A549 (cell line): ENCODE data around the gene CPA4. TPM values are rescaled to one million over a fixed set of nuclear protein-coding genes. Genes with fewer than 3 reads are reported as not detected.

Experiments
- ATAC-seq, 2 experiments: fragments of 200-7000 bp in 1 of 2; fragments of >200 bp in 1 of 2; cut with Nextera tagmentation in 1 of 2; cut with Tn5 transposase in 1 of 2; 3 replicates each; pipeline versions ENCODE4 v1.8.0 to v1.9.1; 2018 to 2020; ENCODE audit warnings: mild to moderate bottlenecking in 1 of 2, moderate library complexity in 1 of 2
- CTCF ChIA-PET: fragments of 300-600 bp; sonication (Branson Sonifier 250); formaldehyde crosslinking; extraction: SDS; loops from one replicate; lab custom pipeline; 2021; ENCODE audit warnings: antibody characterized with exemption, inconsistent platforms; lab: Yijun Ruan, JAX
- POLR2A ChIA-PET: fragments of 350-600 bp; formaldehyde crosslinking; extraction: SDS; loops from one replicate; lab custom pipeline; 2021; ENCODE audit warnings: antibody characterized with exemption, inconsistent platforms; lab: Yijun Ruan, JAX
- DNase-seq, 2 experiments: peaks; one replicate each; pipeline versions ENCODE4 v3.0.0 to v3.0.0-alpha.2; 2011 to 2016; ENCODE audit warnings: low read depth in 1 of 2, low spot score in 1 of 2
- FAIRE-seq: peaks from 2 replicates; lab custom pipeline; 2011; peaks lifted over from hg19 to GRCh38; lab: Jason Lieb, UNC
- H3K27ac ChIP-seq, 2 experiments: fragments of >200 bp; sonication (Bioruptor Twin); formaldehyde crosslinking; 3 replicates each; pipeline ENCODE4 v1.5.1; 2016 to 2017
- H3K4me1 ChIP-seq: fragments of >200 bp; sonication (Bioruptor Twin); formaldehyde crosslinking; 3 replicates; pipeline ENCODE4 v1.6.1; 2016
- H3K4me2 ChIP-seq: fragments of >200 bp; sonication (Bioruptor Twin); formaldehyde crosslinking; 3 replicates; pipeline ENCODE4 v1.6.1; 2016
- H3K4me3 ChIP-seq: fragments of >200 bp; sonication (Bioruptor Twin); formaldehyde crosslinking; 3 replicates; pipeline ENCODE4 v1.5.1; 2016
- H3K9me3 ChIP-seq: fragments of >200 bp; sonication (Bioruptor Twin); formaldehyde crosslinking; 3 replicates; pipeline ENCODE4 v1.6.1; 2016
- BHLHE40 ChIP-seq: IDR thresholded peaks from 2 replicates; pipeline ENCODE4 v1.6.1; 2012; ENCODE audit warnings: low read depth, low read length, inconsistent platforms
- CBX2 ChIP-seq: fragments of 200-600 bp; sonication (generic); IDR thresholded peaks from 2 replicates; pipeline ENCODE4 v1.6.1; 2016; ENCODE audit warnings: low read depth, mild to moderate bottlenecking, borderline replicate concordance
- CEBPB ChIP-seq, 2 experiments: fragments of >200 bp in 1 of 2; sonication (Bioruptor Twin) in 1 of 2; formaldehyde crosslinking in 1 of 2; IDR thresholded peaks; 2 replicates each; pipeline ENCODE4 v1.6.1; 2012 to 2016
- CHD2 ChIP-seq: fragments of 150-350 bp; IDR thresholded peaks from 2 replicates; pipeline ENCODE4 v1.6.1; 2014; ENCODE audit warnings: low read length; ENCODE audit not compliant: partially characterized antibody
- CHD4 ChIP-seq: fragments of 200-600 bp; sonication (generic); IDR thresholded peaks from 2 replicates; pipeline ENCODE4 v1.6.1; 2016; ENCODE audit warnings: antibody characterized with exemption, mild to moderate bottlenecking, borderline replicate concordance
- ESRRA ChIP-seq: fragments of 150-350 bp; IDR thresholded peaks from 2 replicates; pipeline ENCODE4 v1.6.1; 2014; ENCODE audit warnings: mild to moderate bottlenecking, low read length, borderline replicate concordance
- FOSB ChIP-seq: fragments of 250-450 bp; sonication (Bioruptor Pico); IDR thresholded peaks from 2 replicates; pipeline ENCODE4 v1.5.0; 2020; ENCODE audit warnings: mild to moderate bottlenecking, moderate library complexity
- JUN ChIP-seq, 2 experiments: fragments of >200 bp; sonication (Bioruptor Twin); formaldehyde crosslinking; IDR thresholded peaks; 2 replicates in 1 of 2; 3 replicates in 1 of 2; pipeline ENCODE4 v1.6.1; 2016 to 2017
- KDM1A ChIP-seq: fragments of 200-600 bp; sonication (generic); IDR thresholded peaks from 2 replicates; pipeline ENCODE4 v1.6.1; 2016; ENCODE audit warnings: low read depth, mild to moderate bottlenecking
- KDM5A ChIP-seq: fragments of 200-600 bp; sonication (generic); IDR thresholded peaks from 2 replicates; pipeline ENCODE4 v1.6.1; 2016; ENCODE audit warnings: antibody characterized with exemption, mild to moderate bottlenecking
- NR3C1 ChIP-seq: fragments of >200 bp; sonication (Bioruptor Twin); formaldehyde crosslinking; IDR thresholded peaks from 3 replicates; pipeline ENCODE4 v1.6.1; 2017
- PHF8 ChIP-seq: fragments of 200-600 bp; sonication (generic); IDR thresholded peaks from 2 replicates; pipeline ENCODE4 v1.6.1; 2016; ENCODE audit warnings: low read depth, mild to moderate bottlenecking, antibody characterized with exemption, moderate library complexity, borderline replicate concordance
- POLR2AphosphoS2 ChIP-seq: conservative IDR thresholded peaks from 2 replicates; pipeline ENCODE4 v1.6.1; 2012; ENCODE audit warnings: low read length, improper control_type of control experiment, inconsistent platforms
- RNF2 ChIP-seq: fragments of 200-600 bp; sonication (generic); IDR thresholded peaks from 2 replicates; pipeline ENCODE4 v1.6.1; 2016; ENCODE audit warnings: low read depth, mild to moderate bottlenecking, antibody characterized with exemption, moderate library complexity, borderline replicate concordance
- SMC3 ChIP-seq: fragments of >200 bp; sonication (Bioruptor Twin); formaldehyde crosslinking; IDR thresholded peaks from 3 replicates; pipeline ENCODE4 v1.6.1; 2018; ENCODE audit warnings: inconsistent platforms
- TP53 ChIP-seq: fragments of 250-450 bp; sonication (Bioruptor Pico); IDR thresholded peaks from 2 replicates; pipeline ENCODE4 v1.5.0; 2021; ENCODE audit warnings: mild to moderate bottlenecking, moderate library complexity
- ZC3H11A ChIP-seq: fragments of 450-650 bp; IDR thresholded peaks from 2 replicates; pipeline ENCODE4 v1.6.1; 2014; ENCODE audit warnings: antibody characterized with exemption, mild to moderate bottlenecking
- ZNF302 ChIP-seq: fragments of 250-450 bp; sonication (Bioruptor Pico); IDR thresholded peaks from 2 replicates; pipeline ENCODE4 v1.9.0; 2021; ENCODE audit warnings: inconsistent platforms, mild to moderate bottlenecking, moderate library complexity
- WGBS: methylation state at CpG from one replicate; pipeline ENCODE4 v1.1.6; 2017; ENCODE audit errors: missing lambda C conversion rate; 5-methylcytosine and 5-hydroxymethylcytosine counted together
- polyA plus RNA-seq, 4 experiments: library from polyadenylated mRNA; depleted of rRNA in 3 of 4; stranded (reverse); fragments of >200 nt; fragmentation: RNase III in 1 of 4; extraction: RNeasy Plus Mini Kit Qiagen cat#74134 plus additional on column Dnase treatment in 1 of 4; gene quantifications; 2 replicates in 3 of 4; 3 replicates in 1 of 4; pipeline ENCODE4 v1.2.3, GENCODE V29; 2011 to 2017
- TF ChIP-seq, protein P1 (sequence below): fragments of >200 bp; sonication (Bioruptor Twin); formaldehyde crosslinking; IDR thresholded peaks from 3 replicates; pipeline ENCODE4 v1.5.1; 2016
- TF ChIP-seq, protein P2 (sequence below): IDR thresholded peaks from 2 replicates; pipeline ENCODE4 v1.6.1; 2012; ENCODE audit warnings: low read depth, borderline replicate concordance
- TF ChIP-seq, protein P3 (sequence below): IDR thresholded peaks from 2 replicates; pipeline ENCODE4 v1.6.1; 2012
- TF ChIP-seq, protein P4 (sequence below): fragments of >200 bp; sonication (Bioruptor Twin); formaldehyde crosslinking; IDR thresholded peaks from 2 replicates; pipeline ENCODE4 v1.6.1; 2016
- TF ChIP-seq, protein P5 (sequence below): fragments of 250-450 bp; sonication (Bioruptor Pico); IDR thresholded peaks from 2 replicates; pipeline ENCODE4 v1.5.0; 2021; ENCODE audit warnings: mild to moderate bottlenecking, moderate library complexity, borderline replicate concordance
- TF ChIP-seq, protein P6 (sequence below): fragments of 150-350 bp; IDR thresholded peaks from 2 replicates; pipeline ENCODE4 v1.6.1; 2014; ENCODE audit warnings: low read depth, mild to moderate bottlenecking, low read length

Gene CPA4
- polyA plus RNA-seq, 2 of the 4 experiments (the other 2 are of a cell fraction): 1.0 to 7.7 TPM

DNA sequence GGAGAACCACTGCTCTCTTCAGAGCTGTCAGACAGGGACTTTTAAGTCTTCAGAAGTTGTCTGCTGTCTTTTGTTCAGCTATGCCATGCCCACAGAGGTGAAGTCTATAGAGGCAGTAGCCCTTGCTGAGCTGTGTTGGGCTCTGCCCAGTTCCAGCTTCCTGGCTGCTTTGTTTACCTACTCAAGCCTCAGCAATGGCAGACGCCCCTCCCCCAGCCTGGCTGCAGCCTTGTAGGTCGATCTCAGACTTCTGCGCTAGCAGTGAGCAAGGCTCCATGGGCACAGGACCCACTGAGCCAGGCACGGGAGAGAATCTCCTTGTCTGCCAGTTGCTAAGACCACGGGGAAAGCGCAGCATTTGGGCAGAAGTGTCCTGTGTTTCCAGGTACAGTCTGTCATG lies 38.4 kb upstream of the CPA4 start:
- FAIRE-seq: no peak

DNA sequence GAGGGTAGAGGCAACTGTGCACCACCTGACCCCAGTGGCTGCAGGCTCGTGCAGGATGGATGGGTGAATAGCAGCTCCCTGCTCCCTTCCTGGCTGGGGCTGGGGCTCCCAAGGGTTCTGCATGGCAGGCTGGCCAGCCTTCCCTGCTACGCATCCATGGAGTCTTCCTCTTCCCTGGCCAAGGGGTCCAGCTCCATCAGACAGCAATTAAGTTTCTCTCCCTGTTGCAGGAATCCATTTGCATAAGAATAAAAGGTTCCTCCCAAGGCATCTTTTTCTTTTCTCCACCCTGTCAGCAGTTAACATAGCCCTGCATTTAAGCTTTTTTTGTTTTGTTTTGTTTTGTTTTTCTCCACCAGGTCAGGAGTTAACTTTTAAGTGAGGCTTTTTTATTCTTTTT lies 36.3 kb upstream of the CPA4 start:
- no peak for ATAC-seq

More for the DNA sequence above, 38.4 kb upstream of the CPA4 start:
- CTCF ChIA-PET: interaction anchor here (1.0 kb wide), 1 partner anchor 11 kb away, joined by 4 read pairs; no protein-coding TSS in a partner anchor
- H3K9me3 ChIP-seq: peaks cover 28% of the 10 kb centered on the region
- no peak for ATAC-seq
- no peak overlapping the region for H3K4me3 ChIP-seq
- POLR2A ChIA-PET: no interaction called here
- no peak overlapping the region for H3K4me2 ChIP-seq
- TF ChIP-seq, protein P1, sequence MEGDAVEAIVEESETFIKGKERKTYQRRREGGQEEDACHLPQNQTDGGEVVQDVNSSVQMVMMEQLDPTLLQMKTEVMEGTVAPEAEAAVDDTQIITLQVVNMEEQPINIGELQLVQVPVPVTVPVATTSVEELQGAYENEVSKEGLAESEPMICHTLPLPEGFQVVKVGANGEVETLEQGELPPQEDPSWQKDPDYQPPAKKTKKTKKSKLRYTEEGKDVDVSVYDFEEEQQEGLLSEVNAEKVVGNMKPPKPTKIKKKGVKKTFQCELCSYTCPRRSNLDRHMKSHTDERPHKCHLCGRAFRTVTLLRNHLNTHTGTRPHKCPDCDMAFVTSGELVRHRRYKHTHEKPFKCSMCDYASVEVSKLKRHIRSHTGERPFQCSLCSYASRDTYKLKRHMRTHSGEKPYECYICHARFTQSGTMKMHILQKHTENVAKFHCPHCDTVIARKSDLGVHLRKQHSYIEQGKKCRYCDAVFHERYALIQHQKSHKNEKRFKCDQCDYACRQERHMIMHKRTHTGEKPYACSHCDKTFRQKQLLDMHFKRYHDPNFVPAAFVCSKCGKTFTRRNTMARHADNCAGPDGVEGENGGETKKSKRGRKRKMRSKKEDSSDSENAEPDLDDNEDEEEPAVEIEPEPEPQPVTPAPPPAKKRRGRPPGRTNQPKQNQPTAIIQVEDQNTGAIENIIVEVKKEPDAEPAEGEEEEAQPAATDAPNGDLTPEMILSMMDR: no peak
- TF ChIP-seq POLR2AphosphoS2: no peak
- no peak for TF ChIP-seq RNF2
- TF ChIP-seq JUN (IDR thresholded peaks at IDR 0.05): no peak
- no peaks in the 10 kb centered on the region for H3K4me1 ChIP-seq
- DNase-seq: no peak
- no peak overlapping the region for H3K27ac ChIP-seq
- 50% methylated on average over 5 of the region's 6 CpGs for WGBS

More for the DNA sequence above, 36.3 kb upstream of the CPA4 start:
- H3K9me3 ChIP-seq: peaks cover 31% of the 10 kb centered on the region
- no peak for FAIRE-seq
- H3K4me1 ChIP-seq: no peaks in the 10 kb centered on the region
- H3K4me2 ChIP-seq: no peak overlapping the region
- H3K4me3 ChIP-seq: no peak overlapping the region
- 38% methylated on average over 2 of the region's 2 CpGs for WGBS
- TF ChIP-seq, protein P2, sequence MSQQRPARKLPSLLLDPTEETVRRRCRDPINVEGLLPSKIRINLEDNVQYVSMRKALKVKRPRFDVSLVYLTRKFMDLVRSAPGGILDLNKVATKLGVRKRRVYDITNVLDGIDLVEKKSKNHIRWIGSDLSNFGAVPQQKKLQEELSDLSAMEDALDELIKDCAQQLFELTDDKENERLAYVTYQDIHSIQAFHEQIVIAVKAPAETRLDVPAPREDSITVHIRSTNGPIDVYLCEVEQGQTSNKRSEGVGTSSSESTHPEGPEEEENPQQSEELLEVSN: no peak
- TF ChIP-seq ZC3H11A (no peak), SMC3 (no peak), TP53 (CRISPR knock-in tag) (no peak), ZNF302 (CRISPR knock-in tag) (no peak), FOSB (CRISPR knock-in tag) (no peak), KDM5A (no peak), CHD2 (no peak), CEBPB (IDR thresholded peaks at IDR 0.05) (no peak), PHF8 (no peak), KDM1A (no peak), CHD4 (no peak), ESRRA (no peak), CBX2 (no peak), BHLHE40 (no peak), NR3C1 (no peak)
- TF ChIP-seq, protein P3, sequence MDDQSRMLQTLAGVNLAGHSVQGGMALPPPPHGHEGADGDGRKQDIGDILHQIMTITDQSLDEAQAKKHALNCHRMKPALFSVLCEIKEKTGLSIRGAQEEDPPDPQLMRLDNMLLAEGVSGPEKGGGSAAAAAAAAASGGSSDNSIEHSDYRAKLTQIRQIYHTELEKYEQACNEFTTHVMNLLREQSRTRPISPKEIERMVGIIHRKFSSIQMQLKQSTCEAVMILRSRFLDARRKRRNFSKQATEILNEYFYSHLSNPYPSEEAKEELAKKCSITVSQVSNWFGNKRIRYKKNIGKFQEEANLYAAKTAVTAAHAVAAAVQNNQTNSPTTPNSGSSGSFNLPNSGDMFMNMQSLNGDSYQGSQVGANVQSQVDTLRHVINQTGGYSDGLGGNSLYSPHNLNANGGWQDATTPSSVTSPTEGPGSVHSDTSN: no peak
- TF ChIP-seq, protein P4, sequence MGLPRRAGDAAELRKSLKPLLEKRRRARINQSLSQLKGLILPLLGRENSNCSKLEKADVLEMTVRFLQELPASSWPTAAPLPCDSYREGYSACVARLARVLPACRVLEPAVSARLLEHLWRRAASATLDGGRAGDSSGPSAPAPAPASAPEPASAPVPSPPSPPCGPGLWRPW: no peak
- TF ChIP-seq, protein P5, sequence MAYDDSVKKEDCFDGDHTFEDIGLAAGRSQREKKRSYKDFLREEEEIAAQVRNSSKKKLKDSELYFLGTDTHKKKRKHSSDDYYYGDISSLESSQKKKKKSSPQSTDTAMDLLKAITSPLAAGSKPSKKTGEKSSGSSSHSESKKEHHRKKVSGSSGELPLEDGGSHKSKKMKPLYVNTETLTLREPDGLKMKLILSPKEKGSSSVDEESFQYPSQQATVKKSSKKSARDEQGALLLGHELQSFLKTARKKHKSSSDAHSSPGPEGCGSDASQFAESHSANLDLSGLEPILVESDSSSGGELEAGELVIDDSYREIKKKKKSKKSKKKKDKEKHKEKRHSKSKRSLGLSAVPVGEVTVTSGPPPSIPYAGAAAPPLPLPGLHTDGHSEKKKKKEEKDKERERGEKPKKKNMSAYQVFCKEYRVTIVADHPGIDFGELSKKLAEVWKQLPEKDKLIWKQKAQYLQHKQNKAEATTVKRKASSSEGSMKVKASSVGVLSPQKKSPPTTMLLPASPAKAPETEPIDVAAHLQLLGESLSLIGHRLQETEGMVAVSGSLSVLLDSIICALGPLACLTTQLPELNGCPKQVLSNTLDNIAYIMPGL: no peak
- TF ChIP-seq, protein P6, sequence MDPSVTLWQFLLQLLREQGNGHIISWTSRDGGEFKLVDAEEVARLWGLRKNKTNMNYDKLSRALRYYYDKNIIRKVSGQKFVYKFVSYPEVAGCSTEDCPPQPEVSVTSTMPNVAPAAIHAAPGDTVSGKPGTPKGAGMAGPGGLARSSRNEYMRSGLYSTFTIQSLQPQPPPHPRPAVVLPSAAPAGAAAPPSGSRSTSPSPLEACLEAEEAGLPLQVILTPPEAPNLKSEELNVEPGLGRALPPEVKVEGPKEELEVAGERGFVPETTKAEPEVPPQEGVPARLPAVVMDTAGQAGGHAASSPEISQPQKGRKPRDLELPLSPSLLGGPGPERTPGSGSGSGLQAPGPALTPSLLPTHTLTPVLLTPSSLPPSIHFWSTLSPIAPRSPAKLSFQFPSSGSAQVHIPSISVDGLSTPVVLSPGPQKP: no peak
- CTCF ChIA-PET: no interaction called here
- DNase-seq: no peak
- POLR2A ChIA-PET: no interaction called here
- H3K27ac ChIP-seq: no peak overlapping the region
